ENCODE measurements around the gene ARHGEF4.
"Not testable (repeated sequence)": the region's sequence is repeated elsewhere in the genome, so short reads cannot be mapped to it uniquely, and the experiment has no call there.

Gene ARHGEF4

GRCh38 chr2:130985831-130986649 is 149.3 kb downstream of the ARHGEF4 start:
- no peak for FAIRE-seq

- FAIRE-seq, result no peak
Observed at GRCh38 chr2:130986890-130987493, 150.3 kb downstream of the ARHGEF4 start.

- no peak for FAIRE-seq
Observed at GRCh38 chr2:130987519-130988425, 151.1 kb downstream of the ARHGEF4 start.

GRCh38 chr2:130991446-130991845 is 154.7 kb downstream of the ARHGEF4 start:
- FAIRE-seq, result not testable (repeated sequence)

GRCh38 chr2:130992003-130992402 is 155.3 kb downstream of the ARHGEF4 start:
- not testable (repeated sequence) for FAIRE-seq

- FAIRE-seq, result no peak
Observed at GRCh38 chr2:130996691-130997090, 160.0 kb downstream of the ARHGEF4 start.

GRCh38 chr2:130997198-130997597 is 160.5 kb downstream of the ARHGEF4 start:
- FAIRE-seq, result no peak

- no peak for FAIRE-seq
Observed at GRCh38 chr2:130998561-130998960, 161.8 kb downstream of the ARHGEF4 start.

- no peak for FAIRE-seq
Observed at GRCh38 chr2:131004446-131005209, 167.9 kb downstream of the ARHGEF4 start.

- no peak for FAIRE-seq
Observed at GRCh38 chr2:131005216-131005935, 168.7 kb downstream of the ARHGEF4 start.

GRCh38 chr2:131006561-131006960 is 169.8 kb downstream of the ARHGEF4 start:
- no peak for FAIRE-seq

- FAIRE-seq, result no peak
Observed at GRCh38 chr2:131008967-131009366, 172.3 kb downstream of the ARHGEF4 start.

- no peak for FAIRE-seq
Observed at GRCh38 chr2:131009713-131010475, 173.2 kb downstream of the ARHGEF4 start.

- no peak for FAIRE-seq
Observed at GRCh38 chr2:131010566-131010965, 173.9 kb downstream of the ARHGEF4 start.

GRCh38 chr2:131011486-131011885 is 174.8 kb downstream of the ARHGEF4 start:
- FAIRE-seq, result no peak

GRCh38 chr2:131014141-131014540 is 177.4 kb downstream of the ARHGEF4 start:
- FAIRE-seq, result no peak

GRCh38 chr2:131015764-131016163 is 179.1 kb downstream of the ARHGEF4 start:
- FAIRE-seq, result no peak

- FAIRE-seq, result no peak
Observed at GRCh38 chr2:131016826-131017741, 180.4 kb downstream of the ARHGEF4 start.

GRCh38 chr2:131022731-131023130 is 186.0 kb downstream of the ARHGEF4 start:
- no peak for FAIRE-seq

GRCh38 chr2:131023758-131024157 is 187.0 kb downstream of the ARHGEF4 start:
- FAIRE-seq, result no peak

Data from endometrium (tissue), 2 donors.